SK-N-SH (cell line): Measurements from ENCODE around the gene DLD.

Experiments used
- CTCF ChIP-seq: fragments of 200-600 bp; sonication (generic); IDR thresholded peaks from 2 replicates; pipeline ENCODE4 v1.6.1; 2017; ENCODE audit warnings: antibody characterized with exemption, mild to moderate bottlenecking, moderate library complexity
- FOSL2 ChIP-seq: IDR thresholded peaks from 2 replicates; pipeline ENCODE4 v1.4.0; 2012; ENCODE audit warnings: low read depth, mild to moderate bottlenecking, moderate library complexity, borderline replicate concordance
- MAX ChIP-seq: IDR thresholded peaks from 2 replicates; pipeline ENCODE4 v1.4.0; 2012; ENCODE audit warnings: low read depth
- NFIC ChIP-seq: IDR thresholded peaks from 2 replicates; pipeline ENCODE4 v1.4.0; 2012; ENCODE audit warnings: borderline replicate concordance
- POLR2AphosphoS5 ChIP-seq: IDR thresholded peaks from 2 replicates; pipeline ENCODE4 v1.6.1; 2012; ENCODE audit warnings: low read depth, low read length
- TAF1 ChIP-seq: IDR thresholded peaks from 2 replicates; pipeline ENCODE4 v1.6.1; 2012; ENCODE audit warnings: low read depth, mild to moderate bottlenecking, low read length, moderate library complexity, borderline replicate concordance
- TCF12 ChIP-seq: IDR thresholded peaks from 2 replicates; pipeline ENCODE4 v1.4.0; 2012
- USF1 ChIP-seq: IDR thresholded peaks from 2 replicates; pipeline ENCODE4 v1.4.0; 2012; ENCODE audit warnings: low read depth, borderline replicate concordance

- TF ChIP-seq POLR2AphosphoS5 (no peak), CTCF (no peak), FOSL2 (no peak), TCF12 (no peak), USF1 (no peak), NFIC (no peak), TAF1 (no peak), MAX (no peak)
Observed at GRCh38 chr7:107918948-107919347, 28.0 kb downstream of the DLD start.
